Measurements from ENCODE around the gene RPS6KA1. TPM values are rescaled to one million over a fixed set of nuclear protein-coding genes. Genes with fewer than 3 reads are reported as not detected.
A peak's percentile ranks its signal among the peaks of the same experiment; 100 is the strongest.

RPS6KA1 gene
- total and polyA plus RNA-seq, 10 of the 15 experiments (the other 5 are each of a cell fraction or from before 2014, with no cell fraction given) = 5.0 to 136 (median 91.5) TPM

GRCh38 chr1:26544126-26544525 lies 14.6 kb downstream of the RPS6KA1 start:
- Histone ChIP-seq H3K27me3 (replicated peaks in 1 of 2; ENCODE audit: control insufficient read depth in 2 of 2, insufficient read depth in 2 of 2, low read length in 1 of 2) (no peaks in the 10 kb centered on the region), H4K20me1 (ENCODE audit: control insufficient read depth, insufficient read depth) (no peaks in the 10 kb centered on the region), H3K27ac (ENCODE audit: control insufficient read depth, insufficient read depth) (peak overlapping the region; percentile 97), H3K4me1 (ENCODE audit: control insufficient read depth, insufficient read depth, low read length) (peaks cover 71% of the 10 kb centered on the region), H3K4me3 (peak overlapping the region; percentile 95), H3K79me2 (ENCODE audit: control insufficient read depth, insufficient read depth, low read length) (peaks cover 53% of the 10 kb centered on the region), H3K9me3 (replicated peaks; ENCODE audit: control insufficient read depth, insufficient read depth, low read length) (no peaks in the 10 kb centered on the region), H2AFZ (ENCODE audit: control insufficient read depth, low read depth, low read length) (no peak overlapping the region), H3K4me2 (ENCODE audit: control insufficient read depth, insufficient read depth) (peak overlapping the region; percentile 90), H3K36me3 (ENCODE audit: control insufficient read depth in 2 of 2, insufficient read depth in 2 of 2, low read length in 1 of 2) (peaks cover 8 to 9% of the 10 kb centered on the region in 2 experiments), H3K9ac (ENCODE audit: control insufficient read depth, insufficient read depth, low read length) (peak overlapping the region; percentile 82)
- SMC1A ChIA-PET (ENCODE audit: uncharacterized antibody, unreplicated experiment) = interaction anchor here (1.1 kb wide), 1 partner anchor 38 kb away, joined by 3 read pairs; no protein-coding TSS in a partner anchor
- in situ Hi-C loops (cut with MboI) = no loop called here
- RAD21 ChIA-PET (ENCODE audit: unreplicated experiment) = no interaction called here
- BruUV-seq (replicated peaks) = no TSS peak
- ATAC-seq (no peak), DNase-seq (ENCODE audit: low read depth, low spot score) (no peak), FAIRE-seq (no peak)
- CTCF ChIA-PET = interaction anchor here (1.0 kb wide), 1 partner anchor 44 kb away, joined by 3 read pairs; no protein-coding TSS in a partner anchor
- intact Hi-C loops (cut with micrococcal nuclease; ENCODE audit: unreplicated experiment) = loop anchor here (5.0 kb wide), 3 partner anchors 53 to 243 kb away; partner anchors contain the start of gene PIGV
- TF ChIP-seq ZBTB33 (IDR thresholded peaks at IDR 0.05) (no peak), ZBED1 (IDR thresholded peaks at IDR 0.05; ENCODE audit: borderline replicate concordance) (no peak), TCF12 (IDR thresholded peaks at IDR 0.05; ENCODE audit: low read depth, low read length) (no peak), MLLT1 (IDR thresholded peaks at IDR 0.05) (peak; percentile 74)
- POLR2A ChIA-PET = interaction anchor here (1.3 kb wide), 1 partner anchor 38 kb away, joined by 4 read pairs; no protein-coding TSS in a partner anchor
- 76% methylated on average over 5 of the region's 5 CpGs for WGBS (ENCODE audit: insufficient coverage, insufficient replicate concordance, low lambda C conversion rate, missing lambda C conversion rate)
